Gastrocnemius medialis (tissue), 4 donors: ENCODE data around the gene TFAP2A. TPM values are rescaled to one million over a fixed set of nuclear protein-coding genes. Genes with fewer than 3 reads are reported as not detected.
A peak's percentile ranks its signal among the peaks of the same experiment; 100 is the strongest.

Source experiments
- ATAC-seq, 2 donors: fragments of 150-250 bp; one replicate each; pipeline ENCODE4 v1.9.1; 2016
- DNase-seq, 2 donors: peaks; one replicate each; pipeline ENCODE4 v3.0.0-alpha.2; 2019
- H3K27ac ChIP-seq, 4 donors: fragments of 200-600 bp; sonication (generic); 1 replicate in 1 of 4; 2 replicates in 3 of 4; pipeline ENCODE4 v1.5.1; 2016 to 2018; ENCODE audit warnings: mild to moderate bottlenecking in 2 of 4, moderate library complexity in 1 of 4
- H3K27me3 ChIP-seq, 3 donors: fragments of 200-600 bp; sonication (generic) in 2 of 3; 1 replicate in 1 of 3; 2 replicates in 2 of 3; pipeline versions ENCODE4 v1.5.1 to v1.6.0; 2016 to 2019; ENCODE audit warnings: mild to moderate bottlenecking in 1 of 3, moderate library complexity in 1 of 3
- H3K36me3 ChIP-seq, 2 donors: fragments of 200-600 bp; sonication (generic) in 1 of 2; one replicate each; pipeline ENCODE4 v1.5.1; 2017 to 2018
- H3K4me1 ChIP-seq, 2 donors: fragments of 200-600 bp; sonication (generic) in 1 of 2; one replicate each; pipeline ENCODE4 v1.5.1; 2016 to 2017; ENCODE audit warnings: mild to moderate bottlenecking in 2 of 2
- H3K4me3 ChIP-seq, 4 donors: fragments of 200-600 bp; sonication (generic) in 3 of 4; 1 replicate in 1 of 4; 2 replicates in 3 of 4; pipeline ENCODE4 v1.5.1; 2016 to 2019; ENCODE audit warnings: mild to moderate bottlenecking in 2 of 4
- H3K9me3 ChIP-seq, 3 donors: fragments of 200-600 bp; sonication (generic) in 2 of 3; 1 replicate in 1 of 3; 2 replicates in 2 of 3; pipeline ENCODE4 v1.5.1; 2016 to 2019
- POLR2A ChIP-seq, 2 donors: fragments of 450-650 bp; IDR thresholded peaks; one replicate each; pipeline ENCODE4 v1.6.1; 2017; ENCODE audit warnings: antibody characterized with exemption in 2 of 2, mild to moderate bottlenecking in 2 of 2, moderate library complexity in 2 of 2
- in situ Hi-C, 4 donors: fragments of 200-750 bp; cut with MboI; loops; one replicate each; pipeline versions ENCODE4 v1.15.0 to v1.8.0; 2017; ENCODE audit warnings: low sequenced_read_pairs in 4 of 4
- intact Hi-C: fragments of 100-400 bp; cut with DNase I; formaldehyde crosslinking; loops from one replicate; pipeline ENCODE4 v1.15.1; 2023; ENCODE audit warnings: low total_unique reads
- total RNA-seq, 4 donors: library from RNA; depleted of rRNA; stranded (reverse); fragments of >200 nt; gene quantifications; one replicate each; pipeline versions ENCODE4 v1.1.0 to v1.2.3, GENCODE V29; 2016
- TF ChIP-seq, protein P1 (sequence below), 5 experiments: fragments of 450-650 bp in 3 of 5; fragments of 200-600 bp in 2 of 5; sonication (generic) in 2 of 5; IDR thresholded peaks in 4 of 5; conservative IDR thresholded peaks in 1 of 5; 1 replicate in 4 of 5; 2 replicates in 1 of 5; pipeline ENCODE4 v1.5.1; 2016 to 2019; ENCODE audit warnings: antibody characterized with exemption in 5 of 5, mild to moderate bottlenecking in 3 of 5, moderate library complexity in 3 of 5

Gene TFAP2A
- total RNA-seq, 4 donors from 2014 or later: not detected

DNA sequence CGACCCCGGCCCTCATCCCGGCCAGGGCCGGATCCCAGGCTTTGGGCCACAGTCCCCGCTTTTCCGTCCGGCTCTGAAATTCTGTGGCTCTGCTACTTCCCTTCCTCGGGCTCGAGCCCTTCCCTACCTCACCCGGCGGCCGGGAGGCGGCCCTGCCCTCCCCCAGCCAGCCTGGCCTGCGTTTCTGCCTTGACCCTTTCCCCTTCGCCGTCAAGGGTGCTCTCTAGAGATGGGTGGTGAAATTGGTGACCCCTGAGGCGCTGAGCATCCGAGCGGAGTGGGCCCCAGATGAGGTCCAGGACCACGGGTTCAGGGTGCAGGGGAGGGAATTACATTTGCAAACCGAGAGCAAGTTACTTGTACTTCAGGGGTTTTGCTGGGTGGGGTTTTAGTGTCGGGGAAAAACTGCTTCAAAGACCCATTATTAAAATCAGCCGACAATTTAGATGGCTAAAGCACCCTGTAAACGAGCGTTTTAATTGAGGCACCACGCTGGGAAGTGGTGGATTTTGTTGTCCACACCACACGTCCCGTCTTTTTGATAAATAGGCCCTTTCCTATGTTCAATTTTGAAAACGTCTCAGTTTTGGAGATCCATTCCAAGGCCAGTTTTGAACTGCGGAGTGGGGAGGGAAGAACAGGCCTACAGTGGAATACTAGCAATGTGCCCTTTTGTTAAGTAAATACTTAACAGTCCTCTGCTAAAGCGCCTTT lies 9.9 kb downstream of the TFAP2A start:
- in situ Hi-C loops: no loop called here
- Histone ChIP-seq H3K4me1 (peaks cover 9 to 12% of the 10 kb centered on the region in 2 donors), H3K36me3 (no peaks in the 10 kb centered on the region), H3K27me3 (peaks cover 79 to 85% (median 81%) of the 10 kb centered on the region in 3 donors), H3K27ac (peak overlapping the region in 2 of 4 donors; percentile 35 to 53), H3K9me3 (no peaks in the 10 kb centered on the region), H3K4me3 (peak overlapping the region; percentile 40 to 59 (median 56))
- DNase-seq: no peak
- peak in 1 of 2 donors; percentile 7 for ATAC-seq
- intact Hi-C loops: no loop called here
- TF ChIP-seq, protein P1, sequence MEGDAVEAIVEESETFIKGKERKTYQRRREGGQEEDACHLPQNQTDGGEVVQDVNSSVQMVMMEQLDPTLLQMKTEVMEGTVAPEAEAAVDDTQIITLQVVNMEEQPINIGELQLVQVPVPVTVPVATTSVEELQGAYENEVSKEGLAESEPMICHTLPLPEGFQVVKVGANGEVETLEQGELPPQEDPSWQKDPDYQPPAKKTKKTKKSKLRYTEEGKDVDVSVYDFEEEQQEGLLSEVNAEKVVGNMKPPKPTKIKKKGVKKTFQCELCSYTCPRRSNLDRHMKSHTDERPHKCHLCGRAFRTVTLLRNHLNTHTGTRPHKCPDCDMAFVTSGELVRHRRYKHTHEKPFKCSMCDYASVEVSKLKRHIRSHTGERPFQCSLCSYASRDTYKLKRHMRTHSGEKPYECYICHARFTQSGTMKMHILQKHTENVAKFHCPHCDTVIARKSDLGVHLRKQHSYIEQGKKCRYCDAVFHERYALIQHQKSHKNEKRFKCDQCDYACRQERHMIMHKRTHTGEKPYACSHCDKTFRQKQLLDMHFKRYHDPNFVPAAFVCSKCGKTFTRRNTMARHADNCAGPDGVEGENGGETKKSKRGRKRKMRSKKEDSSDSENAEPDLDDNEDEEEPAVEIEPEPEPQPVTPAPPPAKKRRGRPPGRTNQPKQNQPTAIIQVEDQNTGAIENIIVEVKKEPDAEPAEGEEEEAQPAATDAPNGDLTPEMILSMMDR (IDR thresholded peaks at IDR 0.05 in 4 of 5, conservative IDR thresholded peaks at IDR 0.05 in 1 of 5): no peak
- no peak for TF ChIP-seq POLR2A (IDR thresholded peaks at IDR 0.05)

DNA sequence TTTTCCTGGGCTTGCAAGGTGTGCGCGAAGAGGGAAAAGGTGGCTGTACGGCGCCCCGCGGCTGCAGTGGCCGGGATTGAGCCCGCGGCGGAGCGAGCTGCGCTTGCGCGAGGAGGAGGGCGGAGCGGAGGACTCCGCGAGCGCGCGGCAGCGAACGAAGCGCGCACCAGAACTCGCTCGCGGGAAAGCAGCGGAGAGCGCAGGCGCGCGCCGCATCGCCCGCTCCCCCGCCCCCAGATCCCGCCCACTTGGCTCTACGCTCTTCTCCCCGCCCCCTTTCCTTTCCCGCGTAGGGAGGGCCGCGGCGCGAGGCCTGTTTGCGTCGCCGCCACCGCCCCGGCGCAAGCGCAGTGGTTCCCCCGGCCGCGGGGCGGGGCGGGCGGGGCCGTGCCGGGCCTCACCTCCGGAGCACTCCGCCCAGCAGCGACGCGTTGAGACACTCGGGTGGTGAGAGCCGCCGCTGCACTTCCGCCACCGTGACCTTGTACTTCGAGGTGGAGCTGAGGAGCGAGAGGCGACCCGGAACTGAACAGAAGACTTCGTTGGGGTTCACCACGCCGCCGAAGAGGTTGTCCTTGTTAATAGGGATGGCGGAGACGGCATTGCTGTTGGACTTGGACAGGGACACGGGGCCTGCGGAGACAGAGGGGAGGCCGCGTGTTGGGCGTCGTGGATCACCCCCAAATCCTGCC lies 10.6 kb downstream of the TFAP2A start:
- Histone ChIP-seq H3K27ac (peak overlapping the region in 2 of 4 donors; percentile 35 to 53), H3K9me3 (no peaks in the 10 kb centered on the region), H3K4me3 (peak overlapping the region; percentile 40 to 59 (median 56)), H3K36me3 (no peaks in the 10 kb centered on the region), H3K4me1 (peaks cover 9 to 12% of the 10 kb centered on the region in 2 donors), H3K27me3 (peaks cover 79 to 83% (median 81%) of the 10 kb centered on the region in 3 donors)
- intact Hi-C loops (no loop called here), in situ Hi-C loops (no loop called here)
- TF ChIP-seq, protein P1 (IDR thresholded peaks at IDR 0.05 in 4 of 5, conservative IDR thresholded peaks at IDR 0.05 in 1 of 5): no peak
- no peak for TF ChIP-seq POLR2A (IDR thresholded peaks at IDR 0.05)
- DNase-seq: peak; percentile 50 to 72
- ATAC-seq: peak; percentile 84 to 93

DNA sequence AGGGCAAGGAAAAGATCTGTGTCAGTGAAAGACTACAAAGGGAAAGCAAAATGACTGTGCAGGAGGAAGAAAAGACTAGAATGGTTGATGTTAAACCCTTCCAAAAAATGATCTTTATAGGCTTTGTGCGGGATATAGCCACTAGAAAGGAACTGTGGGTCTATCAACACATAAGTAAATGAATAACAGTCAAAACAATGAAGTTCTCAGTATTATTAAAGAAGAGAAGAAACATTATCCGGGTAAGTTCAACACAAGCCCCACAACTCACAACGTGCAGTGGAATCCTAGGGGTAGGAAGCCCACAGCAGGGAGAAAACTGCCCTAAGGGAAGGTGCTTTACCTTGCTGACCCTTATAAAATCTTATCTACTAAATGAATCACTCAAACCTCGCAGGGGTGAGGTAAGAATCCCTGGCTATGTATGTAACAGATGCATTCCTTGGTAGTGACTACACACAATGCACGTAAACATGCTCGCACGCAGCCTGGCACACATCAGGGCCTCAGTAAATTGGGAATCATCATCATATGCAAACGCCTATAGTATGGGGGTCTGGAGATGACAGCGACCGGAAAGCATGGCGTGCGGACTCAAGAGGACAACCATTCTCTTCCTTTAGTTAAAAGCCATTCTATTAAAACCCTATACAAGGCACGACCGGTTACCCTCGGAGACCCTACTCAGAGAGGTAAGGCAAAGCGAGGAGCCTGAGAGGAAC lies 11.3 kb downstream of the TFAP2A start:
- ATAC-seq (no peak), DNase-seq (no peak)
- intact Hi-C loops: no loop called here
- Histone ChIP-seq H3K27ac (no peak overlapping the region), H3K4me3 (peak overlapping the region; percentile 40 to 59 (median 56)), H3K27me3 (peaks cover 79 to 83% (median 81%) of the 10 kb centered on the region in 3 donors), H3K4me1 (peaks cover 9 to 12% of the 10 kb centered on the region in 2 donors), H3K9me3 (no peaks in the 10 kb centered on the region), H3K36me3 (no peaks in the 10 kb centered on the region)
- TF ChIP-seq, protein P1 (IDR thresholded peaks at IDR 0.05 in 4 of 5, conservative IDR thresholded peaks at IDR 0.05 in 1 of 5): no peak
- no peak for TF ChIP-seq POLR2A (IDR thresholded peaks at IDR 0.05)
- in situ Hi-C loops: no loop called here

DNA sequence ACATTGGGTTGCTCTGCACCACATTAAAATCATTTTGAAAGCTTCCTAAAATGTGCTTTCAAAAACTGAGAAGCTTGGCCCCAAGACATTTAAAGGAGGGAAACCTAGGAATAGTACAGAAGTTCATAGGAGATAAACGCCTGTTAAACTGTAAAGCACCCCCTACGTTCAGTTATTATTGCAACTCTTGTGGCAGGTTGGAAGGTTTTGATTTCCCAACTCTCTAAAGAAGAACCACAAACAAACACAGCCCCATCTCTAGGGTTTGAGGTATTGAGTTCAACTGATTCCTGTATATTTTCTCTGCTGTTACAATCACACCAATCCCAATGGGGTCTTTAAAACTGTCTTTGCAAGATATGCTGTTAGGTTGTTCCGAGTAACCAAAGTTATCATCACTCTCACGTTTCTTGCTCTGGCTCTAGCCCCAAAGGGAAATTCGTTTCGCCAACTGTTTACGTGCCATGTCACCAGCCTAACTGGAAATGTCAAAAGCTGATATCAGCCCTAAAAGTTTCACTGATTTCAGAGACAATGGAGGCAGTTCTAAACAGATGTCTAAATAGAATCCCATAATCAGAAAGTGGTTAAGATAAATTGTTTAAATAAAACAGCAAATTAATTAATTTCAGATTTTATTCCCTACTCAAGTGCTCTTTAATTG lies 12.1 kb downstream of the TFAP2A start:
- Histone ChIP-seq H3K27me3 (peaks cover 77 to 85% (median 80%) of the 10 kb centered on the region in 3 donors), H3K27ac (no peak overlapping the region), H3K9me3 (no peaks in the 10 kb centered on the region), H3K4me1 (peaks cover 9 to 12% of the 10 kb centered on the region in 2 donors), H3K4me3 (no peak overlapping the region), H3K36me3 (no peaks in the 10 kb centered on the region)
- TF ChIP-seq, protein P1 (IDR thresholded peaks at IDR 0.05 in 4 of 5, conservative IDR thresholded peaks at IDR 0.05 in 1 of 5): no peak
- TF ChIP-seq POLR2A (IDR thresholded peaks at IDR 0.05): no peak
- ATAC-seq (no peak), DNase-seq (no peak)
- intact Hi-C loops: no loop called here
- in situ Hi-C loops: no loop called here
